Erythroblast (primary cell): ENCODE results near the gene CHD9NB.

Experiments
- DNase-seq, 2 experiments: peaks; one replicate each; lab custom pipeline; 2025; lab: John Stamatoyannopoulos, UW
- GATA1 ChIP-seq: IDR thresholded peaks from 2 replicates; pipeline ENCODE4 v1.6.1; 2011; ENCODE audit warnings: low read depth, mild to moderate bottlenecking, control low read depth, low read length, moderate library complexity
- POLR2A ChIP-seq: IDR thresholded peaks from 2 replicates; pipeline ENCODE4 v1.6.1; 2011; ENCODE audit warnings: mild to moderate bottlenecking, low read length

CHD9NB gene

GRCh38 chr16:53036066-53036465 lies 16.6 kb downstream of the CHD9NB start:
- no peak for DNase-seq
- TF ChIP-seq GATA1: no peak
- TF ChIP-seq POLR2A: no peak

GRCh38 chr16:53035176-53035942 lies 17.3 kb downstream of the CHD9NB start:
- no peak for TF ChIP-seq GATA1
- no peak for TF ChIP-seq POLR2A
- no peak for DNase-seq

GRCh38 chr16:53034306-53034705 lies 18.4 kb downstream of the CHD9NB start:
- no peak for TF ChIP-seq GATA1
- no peak for TF ChIP-seq POLR2A

GRCh38 chr16:53031323-53031942 lies 21.3 kb downstream of the CHD9NB start:
- DNase-seq: no peak
- no peak for TF ChIP-seq GATA1
- TF ChIP-seq POLR2A: no peak

More at GRCh38 chr16:53034306-53034705, 18.4 kb downstream of the CHD9NB start:
- no peak for DNase-seq

GRCh38 chr16:53029971-53030370 lies 22.7 kb downstream of the CHD9NB start:
- DNase-seq: no peak
- TF ChIP-seq GATA1 (no peak), POLR2A (no peak)

- TF ChIP-seq GATA1 (no peak), POLR2A (no peak)
- no peak for DNase-seq
Measured at GRCh38 chr16:53024045-53024444, 28.7 kb downstream of the CHD9NB start.

GRCh38 chr16:53022374-53022773 lies 30.3 kb downstream of the CHD9NB start:
- peak; percentile 29 to 52 for DNase-seq
- TF ChIP-seq POLR2A: no peak

GRCh38 chr16:53018834-53019416 lies 33.8 kb downstream of the CHD9NB start:
- no peak for DNase-seq
- TF ChIP-seq GATA1 (no peak), POLR2A (no peak)

- no peak for TF ChIP-seq GATA1
- TF ChIP-seq POLR2A: no peak
- DNase-seq: no peak
Measured at GRCh38 chr16:53014287-53014686, 38.4 kb downstream of the CHD9NB start.

- no peak for TF ChIP-seq POLR2A
- TF ChIP-seq GATA1: no peak
Measured at GRCh38 chr16:53007095-53007494, 45.6 kb downstream of the CHD9NB start.

GRCh38 chr16:52997922-52998321 lies 54.8 kb downstream of the CHD9NB start:
- DNase-seq: no peak
- TF ChIP-seq POLR2A (no peak), GATA1 (no peak)

More at GRCh38 chr16:53007095-53007494, 45.6 kb downstream of the CHD9NB start:
- DNase-seq: no peak

GRCh38 chr16:52994942-52995341 lies 57.8 kb downstream of the CHD9NB start:
- TF ChIP-seq GATA1: no peak
- no peak for DNase-seq

GRCh38 chr16:52993179-52993578 lies 59.5 kb downstream of the CHD9NB start:
- TF ChIP-seq GATA1 (no peak), POLR2A (no peak)
- no peak for DNase-seq

- no peak for DNase-seq
- no peak for TF ChIP-seq POLR2A
- no peak for TF ChIP-seq GATA1
Measured at GRCh38 chr16:52991572-52991971, 61.1 kb downstream of the CHD9NB start.
